Activated CD4-positive, CD25-positive, alpha-beta regulatory T cell treated with anti-CD3 and anti-CD28 coated beads, Interleukin-2, amount 50 U/mL, for 24 hours (primary cell): ENCODE data around the gene TMEM170B.

Source experiments
- ATAC-seq, 2 donors: fragments of 150-1000 bp; cut with Tn5 transposase; one replicate each; pipeline ENCODE4 v1.10.0; 2021; ENCODE audit warnings: mild to moderate bottlenecking in 1 of 2, moderate library complexity in 1 of 2

TMEM170B gene

GRCh38 chr6:11586536-11586935 is 49.0 kb downstream of the TMEM170B start:
- no peak for ATAC-seq

GRCh38 chr6:11589261-11589660 is 51.7 kb downstream of the TMEM170B start:
- ATAC-seq, result no peak

GRCh38 chr6:11592294-11592906 is 54.9 kb downstream of the TMEM170B start:
- ATAC-seq, result no peak

GRCh38 chr6:11593096-11593495 is 55.5 kb downstream of the TMEM170B start:
- ATAC-seq, result no peak

- no peak for ATAC-seq
Measured at GRCh38 chr6:11595903-11596302, 58.4 kb downstream of the TMEM170B start.

GRCh38 chr6:11596640-11597237 is 59.2 kb downstream of the TMEM170B start:
- peak; percentile 78 for ATAC-seq

GRCh38 chr6:11598687-11599086 is 61.1 kb downstream of the TMEM170B start:
- ATAC-seq, result no peak

GRCh38 chr6:11600251-11600650 is 62.7 kb downstream of the TMEM170B start:
- ATAC-seq, result no peak

- ATAC-seq, result no peak
Measured at GRCh38 chr6:11601776-11602605, 64.4 kb downstream of the TMEM170B start.

- no peak for ATAC-seq
Measured at GRCh38 chr6:11604215-11604614, 66.7 kb downstream of the TMEM170B start.

GRCh38 chr6:11604836-11605506 is 67.4 kb downstream of the TMEM170B start:
- ATAC-seq, result no peak

- ATAC-seq, result no peak
Measured at GRCh38 chr6:11605507-11605905, 68.0 kb downstream of the TMEM170B start.

- ATAC-seq, result no peak
Measured at GRCh38 chr6:11606332-11606731, 68.8 kb downstream of the TMEM170B start.

GRCh38 chr6:11607383-11607782 is 69.8 kb downstream of the TMEM170B start:
- no peak for ATAC-seq

GRCh38 chr6:11608600-11609323 is 71.2 kb downstream of the TMEM170B start:
- no peak for ATAC-seq

- ATAC-seq, result no peak
Measured at GRCh38 chr6:11609324-11610071, 71.9 kb downstream of the TMEM170B start.

GRCh38 chr6:11613336-11613735 is 75.8 kb downstream of the TMEM170B start:
- ATAC-seq, result no peak

- ATAC-seq, result no peak
Measured at GRCh38 chr6:11613858-11614257, 76.3 kb downstream of the TMEM170B start.

- ATAC-seq, result no peak
Measured at GRCh38 chr6:11614534-11615213, 77.1 kb downstream of the TMEM170B start.

GRCh38 chr6:11615214-11615602 is 77.7 kb downstream of the TMEM170B start:
- ATAC-seq, result no peak

- ATAC-seq, result no peak
Measured at GRCh38 chr6:11616200-11616611, 78.7 kb downstream of the TMEM170B start.
